Esophagus mucosa (tissue), 1 donor: ENCODE results near the gene KCNK16. TPM values are rescaled to one million over a fixed set of nuclear protein-coding genes. Genes with fewer than 3 reads are reported as not detected.

ENCODE experiments used
- ATAC-seq: fragments of 200-7000 bp; cut with Tn5 transposase; one replicate; pipeline ENCODE4 v1.9.1; 2020
- total RNA-seq: library from RNA; stranded (reverse); gene quantifications from one replicate; pipeline ENCODE4 v1.2.4, GENCODE V29; 2023
- donor health status: DM: yes; HTN: yes; CAD: no.

The KCNK16 gene
- not detected for total RNA-seq

GRCh38 chr6:39322306-39322850 lies at the start of gene KCNK16:
TSS of gene KCNK16 (minus strand) at chr6:39322702. CDS start at chr6:39322540, 162 bp downstream.
- ATAC-seq, result no peak

- ATAC-seq, result no peak
Measured at GRCh38 chr6:39370390-39370789, 47.9 kb upstream of the KCNK16 start.

DNA sequence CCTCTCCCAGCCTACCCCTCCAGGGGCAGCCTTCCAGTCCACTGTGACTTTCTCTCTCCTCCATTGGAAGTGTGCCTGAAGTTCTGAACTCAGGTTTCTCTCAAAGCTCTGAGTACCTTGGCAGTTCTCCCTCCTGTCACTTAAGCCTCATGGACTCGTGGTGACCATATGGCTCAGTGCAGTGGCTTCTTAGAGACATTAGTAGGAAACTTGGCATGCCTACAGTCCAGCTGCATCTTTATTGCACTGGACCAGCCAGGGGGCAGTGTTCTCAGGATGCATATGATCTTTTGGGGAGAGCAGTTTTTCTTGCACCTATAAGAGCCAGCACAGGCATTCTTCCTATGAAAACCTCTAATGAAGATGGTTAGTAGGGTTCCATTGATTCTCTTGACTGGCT lies 47.5 kb upstream of the KCNK16 start:
- no peak for ATAC-seq

- no peak for ATAC-seq
Measured at GRCh38 chr6:39367700-39368099, 45.2 kb upstream of the KCNK16 start.

GRCh38 chr6:39366931-39367618 lies 44.6 kb upstream of the KCNK16 start:
- no peak for ATAC-seq

GRCh38 chr6:39365281-39366074 lies 43.0 kb upstream of the KCNK16 start:
- peak; percentile 44 for ATAC-seq

DNA sequence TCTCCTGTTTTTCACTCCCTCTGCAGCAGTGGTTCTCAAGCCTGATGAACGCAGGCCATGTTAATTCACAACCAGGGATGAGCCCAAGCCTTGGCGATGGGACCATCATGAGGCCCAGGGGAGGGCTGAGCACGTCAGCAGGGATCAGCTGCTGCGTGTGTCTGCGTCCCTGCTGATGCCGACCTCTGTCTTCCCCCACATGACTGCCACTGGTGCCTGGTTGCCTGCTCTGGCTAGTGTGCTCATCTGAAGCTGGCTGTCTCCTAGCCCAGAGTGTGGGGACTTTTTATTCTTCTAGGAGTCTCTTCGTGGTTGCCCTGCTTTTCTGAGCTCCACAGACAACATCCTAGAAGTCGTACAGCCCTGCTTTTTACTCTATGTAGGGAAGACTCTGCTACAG lies 40.8 kb upstream of the KCNK16 start:
- no peak for ATAC-seq

DNA sequence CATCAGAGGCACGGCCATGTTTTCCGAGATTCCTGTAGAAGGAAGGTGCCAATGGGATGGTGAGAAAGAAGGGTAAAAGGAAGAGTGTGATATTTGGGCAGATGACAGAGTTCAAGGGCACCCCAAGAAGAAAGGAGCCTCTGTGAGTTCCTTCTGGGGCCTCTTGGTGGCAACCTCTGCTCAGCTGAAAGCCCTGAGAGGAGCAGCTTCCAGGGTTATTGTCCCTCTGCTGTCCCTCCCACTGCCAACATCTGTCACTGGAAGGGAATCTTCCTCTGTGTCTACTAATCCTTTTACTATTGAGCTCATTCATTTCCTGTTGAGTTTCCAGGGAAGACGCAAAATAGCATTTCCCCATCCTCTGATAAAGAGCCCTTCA lies 40.0 kb upstream of the KCNK16 start:
- peak; percentile 39 for ATAC-seq

DNA sequence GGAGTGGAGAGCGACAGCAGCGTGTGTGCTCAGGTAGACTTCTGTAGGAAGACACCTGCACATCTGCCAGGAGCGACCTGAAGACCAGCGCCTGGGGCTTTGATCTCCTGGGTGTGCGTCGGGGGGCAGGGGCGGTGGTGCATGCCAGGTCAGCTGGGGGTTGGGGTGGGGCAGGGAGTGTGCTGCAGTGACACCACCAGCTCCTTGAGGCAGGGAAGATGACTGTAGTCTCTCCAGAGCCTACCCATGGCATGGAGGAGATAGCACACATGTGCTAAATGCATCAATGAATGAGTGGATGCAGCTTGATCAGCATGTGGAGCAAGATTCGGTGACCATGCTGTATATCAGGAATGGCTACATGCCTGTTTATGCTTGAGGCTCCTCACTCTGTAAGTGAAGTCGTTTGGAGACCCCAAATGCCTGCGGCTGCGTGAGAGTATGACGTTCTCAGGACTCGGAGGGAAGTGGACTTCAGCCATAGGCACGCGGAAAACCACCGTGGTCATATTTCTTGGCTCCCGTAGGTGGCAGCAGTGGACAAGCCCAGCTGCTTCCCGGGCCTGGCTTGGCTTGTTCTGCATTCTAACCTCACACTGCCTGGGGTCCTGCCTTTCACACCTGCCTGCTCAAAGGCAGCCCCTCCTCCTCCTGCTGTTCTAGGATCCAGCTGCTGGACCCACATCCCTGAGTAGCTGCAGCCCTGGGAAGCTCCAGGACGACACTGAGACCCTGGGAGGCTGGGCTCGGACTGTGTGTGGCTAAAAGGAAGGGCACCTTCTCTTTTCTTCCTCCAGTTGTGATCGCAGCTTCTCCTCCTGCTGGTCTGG lies 39.4 kb upstream of the KCNK16 start:
- ATAC-seq, result peak; percentile 81

GRCh38 chr6:39360378-39360777 lies 37.9 kb upstream of the KCNK16 start:
- ATAC-seq, result no peak

DNA sequence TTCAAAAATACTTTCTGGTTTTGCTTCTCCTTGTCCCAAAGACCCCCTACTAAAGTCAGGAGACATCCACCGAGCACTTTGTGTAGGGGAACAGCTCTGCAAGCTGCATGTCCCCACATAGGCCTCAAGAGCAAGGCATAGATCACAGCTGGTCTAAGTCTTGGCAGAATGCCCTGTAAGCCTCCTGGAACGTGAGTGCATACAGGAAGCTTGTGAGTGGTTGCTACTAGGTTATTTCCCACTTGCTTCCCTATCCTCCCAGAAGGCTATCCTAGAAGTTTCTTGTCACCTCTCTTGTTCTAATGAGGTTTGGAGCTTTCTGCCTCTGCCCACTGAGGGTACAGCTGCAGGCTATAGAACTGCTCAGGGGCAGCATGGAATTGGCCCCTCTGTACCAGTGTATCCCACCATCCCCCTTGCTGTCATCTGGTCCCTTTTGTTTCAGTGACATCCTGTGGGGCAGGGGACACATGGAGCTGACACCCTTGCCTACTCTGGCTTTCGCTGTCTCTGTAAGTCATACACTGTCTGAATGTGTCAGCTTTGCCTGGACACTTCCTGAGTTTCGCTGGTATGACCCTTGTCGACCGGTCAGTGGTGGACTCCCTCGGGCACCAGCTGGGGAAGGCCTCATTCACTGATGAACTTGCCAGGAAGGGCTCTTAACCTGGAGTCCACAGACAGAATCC lies 35.6 kb upstream of the KCNK16 start:
- no peak for ATAC-seq

GRCh38 chr6:39353698-39354315 lies 31.3 kb upstream of the KCNK16 start:
- ATAC-seq, result no peak

GRCh38 chr6:39350723-39351505 lies 28.4 kb upstream of the KCNK16 start:
- no peak for ATAC-seq

- no peak for ATAC-seq
Measured at GRCh38 chr6:39348740-39349139, 26.2 kb upstream of the KCNK16 start.

DNA sequence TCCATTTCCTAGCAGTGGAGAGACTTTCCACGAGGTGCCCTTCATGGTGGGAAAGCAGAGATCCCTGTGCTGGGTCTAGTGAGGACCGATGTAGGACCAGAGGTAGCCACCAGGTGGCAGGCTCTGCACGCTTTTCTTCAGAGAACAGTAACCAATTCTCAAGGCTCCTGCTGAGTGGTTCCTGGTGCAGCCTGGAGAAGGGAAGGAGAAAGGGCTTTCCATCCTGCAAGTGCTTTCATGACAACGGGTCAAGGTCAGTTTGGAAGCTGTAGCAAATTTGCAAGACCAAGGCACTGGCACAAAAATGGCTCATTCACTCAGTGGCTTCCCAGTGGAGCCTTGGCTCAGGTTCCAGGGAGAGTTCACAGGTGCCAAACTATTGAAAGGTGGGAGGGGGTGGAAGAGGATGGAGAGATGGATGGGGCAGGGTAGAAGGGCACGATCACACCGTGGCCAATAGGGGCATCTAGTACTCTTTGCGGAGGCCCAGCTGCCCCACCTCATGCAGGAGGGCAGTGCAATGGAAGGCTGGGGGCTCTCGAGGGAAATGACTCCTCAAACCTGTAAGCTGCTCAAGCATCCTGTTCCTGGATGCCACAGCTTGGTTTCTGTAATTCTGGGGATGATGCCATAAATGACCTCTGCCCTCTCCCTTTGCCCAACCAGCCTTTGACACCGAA lies 25.5 kb upstream of the KCNK16 start:
- peak; percentile 82 for ATAC-seq

GRCh38 chr6:39347206-39347605 lies 24.7 kb upstream of the KCNK16 start:
- ATAC-seq, result no peak

- no peak for ATAC-seq
Measured at GRCh38 chr6:39344821-39345280, 22.3 kb upstream of the KCNK16 start.

GRCh38 chr6:39343396-39343870 lies 20.9 kb upstream of the KCNK16 start:
- no peak for ATAC-seq

DNA sequence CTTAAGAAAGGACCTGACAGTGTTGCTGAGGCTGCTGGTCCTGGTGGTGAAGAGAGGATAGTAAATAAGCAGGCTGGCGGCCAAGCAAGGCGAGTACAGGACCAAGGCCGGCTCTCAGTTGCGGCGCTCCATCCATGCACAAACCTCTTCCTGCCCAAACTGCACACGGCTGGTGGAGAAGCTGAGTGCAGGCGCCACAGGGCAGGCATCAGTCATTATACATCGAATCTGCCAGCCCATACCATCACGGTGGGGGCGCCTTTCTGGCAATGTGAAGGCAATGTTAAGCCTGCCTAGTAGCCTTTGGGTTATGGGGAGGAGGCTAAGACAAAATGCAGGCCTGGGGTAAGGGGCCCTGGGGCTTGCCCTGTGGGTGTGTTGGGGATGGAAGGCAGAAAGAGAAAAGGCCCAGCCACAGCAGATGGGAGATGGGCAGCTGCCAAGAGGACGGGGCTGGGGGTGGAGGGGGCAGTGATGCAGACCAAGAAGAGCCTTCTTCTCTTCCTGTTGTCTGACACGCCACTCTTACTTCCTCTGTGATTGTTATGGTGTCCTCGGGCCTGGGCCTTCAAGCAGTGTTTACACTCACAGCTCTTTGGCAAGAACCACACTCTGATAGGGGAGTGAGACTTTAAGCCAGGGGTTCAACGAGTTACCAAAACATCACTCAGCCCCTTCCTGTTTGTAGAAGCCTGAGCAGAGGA lies 20.3 kb upstream of the KCNK16 start:
- no peak for ATAC-seq
